Stimulated activated naive CD4-positive, alpha-beta T cell treated with Interleukin-2 at 50 U/mL for 16 hours (primary cell): ENCODE data around the gene AKR7A2.
"Not testable (repeated sequence)": the region's sequence is repeated elsewhere in the genome, so short reads cannot be mapped to it uniquely, and the experiment has no call there.

Experiments used
- DNase-seq: peaks from one replicate; lab custom pipeline; 2025; lab: John Stamatoyannopoulos, UW

The AKR7A2 gene

GRCh38 chr1:19262047-19262446 is 49.9 kb downstream of the AKR7A2 start:
- DNase-seq = no peak

GRCh38 chr1:19260211-19261138 is 51.5 kb downstream of the AKR7A2 start:
- DNase-seq = no peak

- DNase-seq = no peak
Measured at GRCh38 chr1:19258353-19258752, 53.6 kb downstream of the AKR7A2 start.

GRCh38 chr1:19257178-19257914 is 54.6 kb downstream of the AKR7A2 start:
- DNase-seq = no peak

GRCh38 chr1:19256301-19256700 is 55.6 kb downstream of the AKR7A2 start:
- not testable (repeated sequence) for DNase-seq

- DNase-seq = no peak
Measured at GRCh38 chr1:19255288-19255687, 56.7 kb downstream of the AKR7A2 start.

- no peak for DNase-seq
Measured at GRCh38 chr1:19254416-19254815, 57.5 kb downstream of the AKR7A2 start.
